Measurements from ENCODE around the gene MEIOB.

Gene MEIOB

DNA sequence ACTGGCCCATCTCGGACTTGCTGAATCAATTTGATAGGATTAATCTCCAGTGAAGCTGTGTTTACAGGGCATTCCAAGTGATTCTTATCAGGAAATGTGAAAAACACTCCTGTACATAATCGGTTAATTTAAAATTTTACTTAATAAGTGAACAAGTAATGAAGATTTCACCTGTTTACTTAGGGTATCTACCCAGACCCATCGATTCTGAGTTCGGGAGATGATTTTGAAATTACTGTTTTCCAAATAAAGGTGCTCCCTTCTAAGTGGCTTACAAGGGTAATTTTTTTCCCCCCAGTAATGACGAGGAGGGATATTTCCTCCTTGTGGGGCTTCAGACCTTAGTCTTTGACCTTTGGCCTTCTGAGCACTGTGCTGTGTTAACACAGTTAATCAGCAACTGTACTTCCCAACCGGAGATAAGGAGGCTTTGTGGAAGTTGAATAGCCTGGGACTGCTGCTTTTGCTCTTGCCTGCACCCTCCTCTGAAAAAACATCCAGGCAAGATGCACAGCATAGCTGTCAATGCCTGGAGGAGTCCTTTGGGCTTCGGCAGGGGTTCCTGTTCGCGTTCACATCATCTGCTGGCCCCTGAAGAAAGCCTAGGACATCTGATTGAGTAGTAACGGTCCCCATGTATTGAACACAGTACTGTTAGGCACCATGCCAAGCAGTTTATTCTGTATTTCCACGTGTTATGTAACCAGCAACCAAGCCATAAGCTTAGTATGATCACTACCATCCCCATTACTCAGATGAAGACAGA lies 43.1 kb downstream of the MEIOB start:
- DNase-seq = no peak

DNA sequence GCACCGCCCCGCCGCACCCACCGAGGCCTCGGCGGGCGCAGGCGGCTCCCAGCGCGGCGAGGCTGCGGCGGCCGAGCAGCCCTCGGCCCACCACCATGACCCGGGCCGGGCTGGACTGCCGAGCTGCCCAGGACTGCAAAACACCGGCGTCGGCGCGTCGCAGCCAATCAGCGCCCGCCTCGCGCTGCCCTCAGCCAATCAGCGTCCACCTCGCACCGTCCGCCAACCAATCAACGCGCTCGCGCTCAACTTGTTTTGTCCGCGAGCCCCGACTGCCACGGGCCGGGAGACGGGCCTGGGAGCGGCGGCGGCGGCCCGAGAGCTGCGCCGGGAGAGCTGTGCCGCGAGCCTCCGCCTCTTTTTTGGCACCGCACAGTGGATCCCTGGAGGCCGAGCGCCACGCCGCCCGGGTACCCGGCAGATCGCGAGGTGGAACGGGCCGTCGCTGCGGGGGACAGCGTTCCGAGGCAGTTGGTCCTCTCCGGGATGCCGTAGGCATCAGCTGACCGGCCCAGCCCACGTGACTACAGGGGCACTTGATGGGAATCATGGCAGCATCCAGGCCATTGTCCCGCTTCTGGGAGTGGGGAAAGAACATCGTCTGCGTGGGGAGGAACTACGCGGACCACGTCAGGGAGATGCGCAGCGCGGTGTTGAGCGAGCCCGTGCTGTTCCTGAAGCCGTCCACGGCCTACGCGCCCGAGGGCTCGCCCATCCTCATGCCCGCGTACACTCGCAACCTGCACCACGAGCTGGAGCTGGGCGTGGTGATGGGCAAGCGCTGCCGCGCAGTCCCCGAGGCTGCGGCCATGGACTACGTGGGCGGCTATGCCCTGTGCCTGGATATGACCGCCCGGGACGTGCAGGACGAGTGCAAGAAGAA lies 45.0 kb downstream of the MEIOB start, which contains the start of the genes FAHD1 and HAGH:
FAHD1 (plus strand) TSS at position 516 of the 883 bp plus-strand sequence; CDS start at position 549, 33 bp downstream.
HAGH (minus strand) TSS at position 135 of the 883 bp plus-strand sequence; CDS start at position 97, 38 bp downstream.
- DNase-seq = peak; percentile 96

DNA sequence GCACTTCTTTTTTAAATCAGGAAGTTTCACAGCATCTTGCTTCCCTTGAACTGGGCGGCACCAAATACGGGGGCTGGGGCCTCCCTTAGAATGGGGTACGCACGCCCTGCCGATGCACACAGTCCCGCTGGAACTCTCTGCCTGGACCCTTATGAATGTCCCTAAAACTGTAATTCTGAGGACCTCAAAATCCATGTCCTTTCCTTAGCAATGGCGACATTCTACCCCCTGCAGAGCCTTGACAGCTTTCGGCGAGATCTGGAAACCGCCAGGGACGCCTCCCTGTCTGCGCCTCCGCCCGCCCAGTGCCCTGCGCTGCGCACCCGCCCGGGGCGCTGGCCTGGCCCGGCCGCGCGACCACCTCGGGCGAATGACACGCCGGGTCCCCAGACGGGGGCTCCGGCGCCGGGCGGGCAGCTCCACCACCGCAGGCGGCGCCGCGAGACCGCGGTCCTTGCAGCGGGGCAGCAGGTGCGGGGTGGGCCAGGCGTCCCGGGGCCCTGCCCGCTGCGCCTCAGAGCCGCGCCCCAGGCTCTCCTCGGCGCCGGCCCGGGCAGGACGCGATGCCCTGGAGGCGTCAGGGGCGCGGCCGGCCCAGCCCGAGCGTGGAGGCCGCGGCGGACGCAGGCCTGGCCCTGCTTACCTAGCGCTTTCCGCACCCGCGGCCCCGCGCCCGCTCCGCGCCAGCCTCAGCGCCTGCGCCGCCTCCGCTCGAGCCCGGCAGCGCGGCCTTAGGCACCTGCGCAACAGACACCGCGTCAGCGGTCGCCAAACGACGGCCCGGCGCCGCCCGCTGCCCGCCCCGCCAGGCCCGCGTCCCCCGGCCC lies 45.9 kb downstream of the MEIOB start:
- peak; percentile 66 for DNase-seq

DNA sequence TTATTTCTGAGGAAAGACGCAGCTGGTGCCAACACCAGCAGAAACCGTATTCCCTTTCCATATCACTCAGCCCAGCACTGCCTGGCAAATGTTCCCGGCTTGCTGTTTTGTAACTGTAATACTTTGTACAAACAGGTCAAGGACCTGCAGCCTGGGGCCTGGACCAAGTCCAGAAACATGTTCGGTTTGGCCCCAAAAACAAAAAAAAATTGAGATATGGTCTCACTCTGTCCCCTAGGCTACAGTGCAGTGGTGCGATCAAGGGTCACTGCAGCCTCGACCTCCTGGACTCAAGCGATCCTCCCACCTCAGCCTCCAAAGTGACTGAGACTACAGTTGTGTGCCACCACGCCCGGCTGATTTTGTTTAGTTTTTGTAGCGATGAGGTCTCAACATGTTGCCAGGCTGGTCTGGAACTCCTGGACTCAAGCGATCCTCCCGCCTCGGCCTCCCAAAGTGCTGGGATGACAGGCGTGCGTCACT lies 46.5 kb downstream of the MEIOB start:
- DNase-seq = no peak

DNA sequence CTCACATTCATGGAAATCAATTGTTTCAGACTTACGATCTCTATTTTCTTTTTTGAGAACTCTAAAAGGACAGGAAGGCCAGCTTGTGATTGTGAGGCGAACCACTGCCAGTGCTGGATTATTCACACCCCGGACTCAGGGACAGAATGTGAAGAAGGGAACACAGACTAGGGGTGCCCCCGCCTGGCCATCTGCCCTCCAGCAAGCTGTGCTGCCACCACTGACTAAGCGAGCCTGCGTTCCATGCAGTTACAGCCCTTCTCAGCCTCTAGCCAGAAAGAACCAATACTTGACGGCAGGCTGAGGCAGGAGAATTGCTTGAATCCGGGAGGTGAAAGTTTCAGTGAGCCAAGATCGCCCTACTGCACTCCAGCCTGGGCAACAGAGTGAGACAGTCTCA lies 48.1 kb downstream of the MEIOB start:
- no peak for DNase-seq

DNA sequence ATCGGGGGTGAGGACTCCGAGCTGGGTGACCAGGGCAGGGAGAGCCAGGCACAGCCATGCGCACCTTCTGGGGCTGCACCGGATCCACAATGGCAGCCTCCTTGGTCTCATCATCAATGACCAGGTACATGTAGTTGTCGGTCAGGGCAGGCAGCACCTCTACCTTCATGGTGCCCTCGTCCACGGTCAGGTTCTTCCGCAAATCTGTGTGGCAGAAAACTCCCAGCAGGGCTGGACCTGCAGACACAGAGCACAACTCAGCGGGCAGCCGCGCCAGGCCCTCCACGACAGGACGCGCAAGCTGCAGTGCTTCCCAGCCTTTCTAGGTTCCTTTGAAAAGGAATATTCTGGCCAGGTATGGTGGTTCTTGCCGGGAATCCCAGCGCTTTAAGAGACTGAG lies 49.2 kb downstream of the MEIOB start:
- DNase-seq = no peak

DNA sequence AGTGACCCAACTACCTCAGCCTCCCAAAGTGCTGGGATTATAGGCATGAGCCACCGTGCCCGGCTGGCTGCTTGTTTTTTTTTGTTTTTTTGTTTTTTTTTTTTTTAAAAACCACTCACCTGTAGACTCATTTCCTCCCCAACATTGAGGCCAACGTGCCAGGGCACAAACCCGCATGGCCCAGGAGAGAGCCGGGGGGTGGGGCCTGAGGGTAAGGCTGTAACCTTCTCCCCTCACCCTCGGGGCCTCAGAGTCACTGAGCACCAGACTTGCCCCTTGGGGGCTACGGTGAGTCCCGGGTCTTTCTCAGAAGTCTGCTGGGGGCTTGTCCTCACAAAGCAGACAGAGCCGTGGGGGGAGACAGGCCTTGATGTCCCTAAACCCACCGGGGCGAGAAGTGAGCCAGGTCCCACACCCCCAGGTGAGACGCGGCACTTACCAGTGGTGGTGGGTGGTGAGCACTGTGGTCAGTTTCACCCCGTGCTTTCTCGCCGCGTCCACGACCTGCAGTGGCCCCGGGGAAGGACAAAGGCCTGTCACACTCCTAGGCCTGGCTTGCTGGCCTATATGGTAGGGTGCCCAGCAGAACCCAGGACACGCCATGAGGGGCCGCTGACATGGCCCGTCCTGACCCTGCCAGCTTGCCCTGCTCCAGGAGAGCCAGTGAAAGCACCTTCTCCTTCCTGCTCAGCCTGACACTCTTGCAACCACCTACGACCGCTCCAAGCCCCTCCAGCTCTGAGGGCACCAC lies 49.9 kb downstream of the MEIOB start:
- no peak for DNase-seq

DNA sequence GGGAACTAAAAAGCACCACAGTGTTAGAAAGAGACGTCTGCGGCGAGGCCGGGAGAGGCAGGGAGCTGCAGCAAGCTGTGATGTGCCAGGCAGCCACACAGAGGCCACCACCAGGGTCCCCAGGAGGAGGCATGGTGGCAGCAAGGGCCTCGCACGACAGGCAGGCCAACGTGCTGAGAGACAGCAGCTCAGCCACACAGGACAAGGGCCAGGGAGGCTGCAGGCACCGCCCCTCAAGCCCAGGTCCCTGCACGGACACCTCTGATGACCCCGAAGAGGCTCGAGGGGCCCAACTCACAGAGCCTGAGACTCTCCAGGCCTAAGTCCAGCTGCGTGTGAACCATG lies 51.0 kb downstream of the MEIOB start:
- DNase-seq = no peak

DNA sequence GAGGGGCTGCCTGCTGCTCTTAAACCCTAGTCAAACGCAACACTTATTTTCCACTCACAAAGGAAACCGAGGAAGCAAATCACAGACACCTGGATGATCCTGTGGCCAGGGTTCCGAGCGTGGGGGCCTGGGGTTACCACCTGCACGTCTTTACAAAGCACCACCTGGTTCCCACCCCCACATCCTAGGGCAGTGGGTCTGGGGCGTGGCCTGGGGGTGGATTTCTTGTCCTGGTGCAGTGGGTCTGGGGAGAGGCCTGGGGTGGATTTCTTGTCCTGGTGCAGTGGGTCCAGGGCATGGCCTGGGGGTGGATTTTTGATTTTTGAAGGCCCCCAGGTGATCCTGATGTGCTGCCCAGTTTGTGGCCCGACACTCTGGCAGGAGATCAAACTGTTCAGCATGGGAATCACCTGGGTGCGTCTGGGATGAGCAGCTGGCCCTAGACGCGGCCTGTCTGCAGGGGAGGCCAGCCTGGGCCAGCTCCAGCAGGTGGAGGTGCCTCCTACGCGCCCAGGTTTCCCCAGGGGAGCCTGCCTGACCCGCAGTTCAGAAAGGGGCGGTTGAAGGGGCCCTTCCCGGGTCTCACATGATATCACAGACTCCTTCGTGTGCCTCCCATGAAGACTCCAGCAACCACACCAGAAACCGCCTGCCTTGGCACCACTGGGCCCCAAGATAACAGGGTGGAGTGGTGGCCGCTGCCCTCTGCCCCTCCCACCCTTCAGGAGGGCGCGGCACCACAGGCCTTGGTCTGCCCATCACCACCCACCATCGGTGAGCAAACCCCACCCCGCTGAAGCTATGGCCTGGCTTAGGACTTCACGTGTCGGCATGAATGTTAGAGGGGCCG lies 51.6 kb downstream of the MEIOB start:
- DNase-seq = no peak

DNA sequence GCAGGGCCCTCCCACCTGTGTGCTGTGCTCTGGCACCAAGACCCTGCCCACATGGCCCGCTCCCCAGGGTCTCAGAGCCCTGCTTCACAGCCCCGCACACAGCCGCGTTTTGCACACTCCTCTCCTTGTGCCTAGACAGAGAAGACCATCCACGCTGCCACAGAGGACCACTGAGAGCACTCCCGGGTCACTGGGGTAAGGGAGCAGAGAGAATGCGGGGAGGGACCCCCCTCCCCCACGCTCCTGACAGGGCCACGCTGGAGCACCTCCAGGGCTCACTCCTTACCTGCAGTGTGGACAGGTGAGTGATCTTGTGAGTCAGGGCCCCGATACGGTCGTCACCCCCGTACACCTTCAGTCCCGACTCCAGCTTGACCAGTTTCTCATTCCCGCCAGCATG lies 52.4 kb downstream of the MEIOB start:
- no peak for DNase-seq

DNA sequence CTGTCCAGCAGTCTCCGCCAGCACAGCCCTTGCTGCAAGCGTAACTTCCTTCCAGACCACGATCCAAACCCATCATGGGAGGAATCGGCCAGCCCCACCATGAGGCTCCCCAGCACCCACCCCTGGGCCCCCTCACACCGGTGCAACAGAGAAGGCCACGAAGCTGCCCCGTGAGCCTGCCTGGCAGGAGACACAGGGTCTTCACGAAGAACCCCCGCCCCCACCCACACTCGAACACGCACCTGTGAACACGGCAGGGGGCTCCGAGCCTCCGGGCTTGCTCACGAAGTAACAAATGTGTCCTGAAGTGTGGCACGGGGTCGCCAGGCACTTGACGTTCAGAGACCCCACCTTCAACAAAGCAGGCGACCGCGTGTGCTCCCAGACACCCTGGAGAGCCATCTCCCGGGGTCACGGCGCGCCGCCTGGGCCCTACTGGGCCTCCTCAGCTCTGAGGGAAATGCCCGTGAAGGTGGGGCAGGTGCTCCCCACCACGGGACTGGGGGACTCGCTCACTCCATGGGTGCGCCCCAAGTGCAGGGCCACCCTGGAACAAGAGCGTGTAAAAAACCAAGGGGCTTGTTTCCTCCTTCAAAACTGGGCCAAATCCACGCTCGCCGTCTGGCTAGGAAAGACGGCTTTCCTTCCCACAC lies 53.0 kb downstream of the MEIOB start:
- no peak for DNase-seq

DNA sequence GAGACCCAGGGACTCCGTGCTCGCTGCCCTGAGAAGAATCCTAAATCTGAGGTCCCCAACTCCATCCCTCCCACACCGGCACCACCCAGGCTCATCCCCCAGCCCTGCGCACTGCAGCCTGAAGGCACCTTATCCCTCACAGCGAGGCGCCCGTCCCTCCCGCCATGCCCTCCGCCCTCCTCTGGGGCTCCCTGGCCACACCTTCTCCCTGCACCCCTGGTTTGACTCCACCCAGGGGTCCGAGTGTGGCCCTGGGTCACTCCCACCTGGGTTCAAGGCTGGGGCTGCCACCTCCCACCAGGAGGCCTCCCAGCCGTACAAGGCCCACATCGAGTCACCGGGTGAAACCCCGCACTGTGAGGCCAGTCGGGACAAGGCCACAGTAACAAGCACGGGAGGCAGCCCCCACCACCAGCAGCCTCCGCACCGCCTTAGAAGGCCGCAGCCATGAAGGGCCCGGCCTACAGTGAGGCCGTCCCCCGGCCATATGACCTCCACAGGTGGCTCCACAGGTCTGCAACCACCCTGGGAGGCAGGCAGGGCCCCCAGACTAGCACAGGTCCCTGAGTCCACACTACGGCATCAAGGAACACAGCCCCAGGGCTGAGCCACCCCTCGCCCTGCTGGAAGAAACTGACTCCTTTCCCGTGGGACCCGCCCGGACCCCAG lies 53.6 kb downstream of the MEIOB start:
- no peak for DNase-seq

DNA sequence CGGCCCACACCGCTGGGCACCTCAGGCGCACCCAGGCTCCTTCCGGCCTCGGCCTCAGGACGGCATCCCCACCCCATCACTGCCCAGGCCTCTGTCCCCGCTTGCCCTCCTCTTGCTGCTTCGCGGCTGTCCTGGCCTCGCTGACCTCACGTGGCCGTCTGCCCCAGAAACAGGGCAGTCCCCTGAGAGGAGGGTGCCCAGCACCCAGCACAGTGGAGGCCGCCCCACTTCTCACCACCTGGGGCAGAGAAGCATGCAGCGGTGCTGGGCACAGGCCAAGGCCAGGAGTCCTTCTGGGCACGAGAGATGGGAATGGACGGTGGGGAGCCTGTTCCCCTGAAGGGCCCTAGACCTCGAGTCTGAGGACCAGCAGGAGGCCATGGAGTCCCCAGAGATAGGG lies 54.2 kb downstream of the MEIOB start:
- DNase-seq = no peak

DNA sequence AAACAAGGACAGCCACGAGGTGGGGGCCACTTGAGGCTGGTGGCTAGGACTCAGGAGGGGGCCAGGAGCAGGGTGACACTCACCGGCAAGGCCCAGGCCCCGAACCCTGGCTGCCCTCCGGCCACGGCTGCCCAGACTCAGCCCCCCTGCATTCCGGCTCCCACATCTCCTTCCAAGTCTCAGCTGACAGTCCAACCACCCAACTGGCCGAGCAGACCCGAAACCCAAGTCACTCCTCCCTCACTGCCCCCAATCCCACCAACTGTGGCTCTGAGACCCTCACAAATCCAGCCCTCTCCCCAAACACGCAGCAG lies 54.7 kb downstream of the MEIOB start:
- DNase-seq = no peak

DNA sequence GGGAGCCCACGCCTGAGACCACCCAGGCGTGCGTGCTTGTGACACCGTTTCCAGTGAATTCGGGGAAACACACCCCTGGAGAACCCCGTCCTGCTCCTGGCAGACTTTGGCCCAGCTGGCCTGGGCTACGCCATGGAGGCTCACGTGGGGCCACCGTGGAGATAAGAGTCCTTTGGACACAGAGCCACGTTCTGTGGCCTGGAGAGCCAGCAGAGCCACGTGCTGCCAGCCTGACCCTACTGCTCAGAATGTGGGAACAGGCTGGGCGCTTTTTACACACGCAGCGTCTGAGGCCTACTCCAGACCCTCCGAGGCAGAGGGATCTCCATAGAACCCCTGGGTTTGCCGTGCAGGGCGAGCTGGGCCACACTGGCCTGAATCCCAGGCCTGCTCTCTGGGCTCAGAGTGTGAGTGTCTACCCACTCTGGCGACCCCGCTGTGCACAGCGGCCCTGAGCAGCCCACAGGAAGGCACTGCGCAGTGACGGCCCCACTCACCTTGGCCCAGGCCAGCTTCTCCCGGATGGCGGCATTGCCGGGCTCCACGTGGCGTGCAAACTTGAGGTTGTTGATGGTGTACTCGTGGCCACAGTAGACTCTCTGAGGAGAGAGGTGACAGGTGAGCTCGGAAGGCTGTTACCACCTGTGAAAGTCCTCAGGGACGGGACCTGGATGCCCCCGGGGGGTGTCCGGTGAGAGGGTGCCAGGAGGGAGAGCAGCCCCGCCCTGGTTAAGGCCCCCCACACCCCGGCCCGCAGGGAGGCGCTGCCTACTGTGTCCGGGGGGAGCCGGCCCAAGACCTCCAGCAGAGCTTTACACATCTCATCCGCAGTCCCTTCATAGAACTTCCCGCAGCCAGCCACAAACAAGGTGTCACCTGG lies 55.3 kb downstream of the MEIOB start:
- no peak for DNase-seq

DNA sequence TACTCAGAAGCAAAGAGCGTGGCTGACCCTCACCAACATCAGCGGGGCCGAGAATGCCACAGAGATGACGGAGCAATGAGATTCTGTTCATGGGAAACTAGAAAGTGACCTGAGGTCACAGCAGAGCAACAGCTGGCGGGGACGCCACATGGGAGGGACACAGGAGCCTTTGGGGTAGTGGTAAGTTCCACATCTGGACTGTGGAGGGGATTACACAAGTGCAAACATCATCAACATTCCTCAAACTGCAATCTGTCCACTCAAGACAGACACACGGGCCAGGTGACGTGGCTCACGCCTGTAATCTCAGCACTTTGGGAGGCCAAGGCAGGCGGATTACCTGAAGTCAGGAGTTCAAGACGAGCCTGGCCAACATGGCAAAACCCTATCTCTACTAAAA lies 56.5 kb downstream of the MEIOB start:
- no peak for DNase-seq

DNA sequence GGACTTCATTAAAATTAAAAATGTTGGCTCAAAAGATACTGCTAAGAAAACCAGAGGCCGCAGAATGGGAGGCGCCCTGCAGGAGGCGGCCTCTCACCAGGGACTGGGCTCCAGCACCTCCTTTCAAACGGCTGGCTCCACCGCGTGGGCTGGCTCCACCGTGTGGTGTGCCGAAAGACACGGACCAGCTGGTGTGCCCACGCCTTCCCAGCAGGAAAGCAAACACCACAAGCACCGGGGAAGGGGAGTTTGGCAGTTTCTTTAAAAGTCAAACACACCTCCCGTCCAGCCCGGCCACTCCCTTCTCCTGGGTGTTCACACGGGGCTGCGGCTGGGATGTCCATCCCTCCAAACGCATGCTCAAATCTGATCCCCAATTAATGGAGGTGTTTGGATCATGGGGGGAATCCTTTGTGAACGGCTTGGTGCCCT lies 59.2 kb downstream of the MEIOB start:
- DNase-seq = peak; percentile 71

DNA sequence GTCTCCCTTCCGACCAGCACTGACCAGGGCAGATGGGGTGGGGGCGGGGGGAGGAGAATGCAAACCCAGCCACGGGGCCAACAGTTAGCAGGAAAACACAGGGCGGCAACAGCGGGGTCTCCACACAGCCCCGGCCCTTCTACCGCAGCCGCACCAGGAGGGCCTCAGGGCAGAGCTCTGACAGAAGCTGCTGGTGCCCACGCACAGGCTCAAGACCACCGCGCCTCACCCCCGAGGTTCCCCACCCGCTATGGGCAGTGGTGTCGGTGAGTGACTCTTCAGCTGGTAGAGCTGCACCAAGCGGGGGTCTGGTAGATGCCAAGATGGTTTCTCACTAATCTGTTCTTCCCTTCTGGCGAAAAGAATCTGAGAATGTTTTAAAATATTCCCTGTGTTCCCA lies 61.4 kb downstream of the MEIOB start:
- DNase-seq = no peak

DNA sequence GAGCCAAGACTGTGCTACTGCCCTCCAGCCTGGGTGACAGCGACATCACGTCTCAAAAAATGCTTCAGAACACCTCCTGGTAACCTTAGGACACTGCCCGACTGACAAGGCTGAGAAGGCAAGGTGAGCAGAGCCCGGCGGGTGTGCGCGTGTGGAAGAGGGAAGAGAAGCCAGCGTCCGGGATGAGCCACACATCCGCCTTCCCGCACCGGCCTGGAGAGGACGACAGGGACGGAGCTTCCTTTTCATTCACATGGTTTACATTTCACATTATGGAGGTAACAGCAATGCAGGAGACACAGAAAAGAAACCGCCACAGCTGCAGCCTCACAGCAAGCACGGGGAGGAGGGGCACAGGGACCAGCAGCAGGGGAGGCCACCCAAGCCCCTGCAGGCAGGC lies 61.9 kb downstream of the MEIOB start:
- DNase-seq = no peak
